ENCODE results near the gene RNGTT. TPM values are rescaled to one million over a fixed set of nuclear protein-coding genes. Genes with fewer than 3 reads are reported as not detected.

RNGTT gene
- total RNA-seq, 1 experiment from 2014 or later: 15.2 TPM

DNA sequence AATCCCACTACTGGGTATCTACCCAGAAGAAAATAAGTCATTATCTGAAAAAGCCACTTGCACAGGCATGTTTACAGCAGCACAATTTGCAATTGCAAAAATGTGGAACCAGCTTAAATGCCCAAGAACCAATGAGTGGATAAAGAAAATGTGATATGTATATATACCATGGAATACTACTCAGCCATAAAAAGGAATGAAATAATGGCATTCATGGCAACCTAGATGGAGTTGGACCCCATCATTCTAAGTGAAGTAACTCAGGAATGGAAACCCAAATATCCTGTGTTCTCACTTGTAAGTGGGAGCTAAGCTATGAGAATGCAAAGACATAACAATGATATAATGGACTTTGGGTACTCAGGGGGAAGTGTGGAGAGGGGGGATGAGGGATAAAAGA, 4.6 kb downstream of the RNGTT start:
- no peaks in the 10 kb centered on the region for H3K36me3 ChIP-seq (ENCODE audit: low read depth)
- no peak for DNase-seq
- H3K27me3 ChIP-seq (ENCODE audit: insufficient read depth, low read depth): no peaks in the 10 kb centered on the region
- H3K27ac ChIP-seq: no peak overlapping the region
- no peak overlapping the region for H3K4me2 ChIP-seq
- BruUV-seq (replicated peaks): no TSS peak
- CTCF ChIA-PET: no interaction called here
- H3K79me2 ChIP-seq (ENCODE audit: low read depth): peaks cover 74% of the 10 kb centered on the region
- H3K9me2 ChIP-seq (ENCODE audit: insufficient read depth): no peaks in the 10 kb centered on the region
- H2AFZ ChIP-seq: no peak overlapping the region
- H3F3A ChIP-seq (ENCODE audit: insufficient read depth, low read depth): no peaks in the 10 kb centered on the region
- POLR2A ChIA-PET (ENCODE audit: unreplicated experiment): no interaction called here
- H3K4me3 ChIP-seq: no peak overlapping the region
- TF ChIP-seq EZH2 (IDR thresholded peaks at IDR 0.05; ENCODE audit: low read depth) (no peak), CTCF (conservative IDR thresholded peaks at IDR 0.05) (no peak)
- intact Hi-C loops (cut with micrococcal nuclease; ENCODE audit: unreplicated experiment): no loop called here
- no peaks in the 10 kb centered on the region for H3K9me3 ChIP-seq (ENCODE audit: insufficient read depth, low read depth)
- no peaks in the 10 kb centered on the region for H3K4me1 ChIP-seq (replicated peaks; ENCODE audit: insufficient read depth)
- H4K20me1 ChIP-seq (ENCODE audit: insufficient read depth): no peaks in the 10 kb centered on the region; the same call in 1 of the 2 replicates

DNA sequence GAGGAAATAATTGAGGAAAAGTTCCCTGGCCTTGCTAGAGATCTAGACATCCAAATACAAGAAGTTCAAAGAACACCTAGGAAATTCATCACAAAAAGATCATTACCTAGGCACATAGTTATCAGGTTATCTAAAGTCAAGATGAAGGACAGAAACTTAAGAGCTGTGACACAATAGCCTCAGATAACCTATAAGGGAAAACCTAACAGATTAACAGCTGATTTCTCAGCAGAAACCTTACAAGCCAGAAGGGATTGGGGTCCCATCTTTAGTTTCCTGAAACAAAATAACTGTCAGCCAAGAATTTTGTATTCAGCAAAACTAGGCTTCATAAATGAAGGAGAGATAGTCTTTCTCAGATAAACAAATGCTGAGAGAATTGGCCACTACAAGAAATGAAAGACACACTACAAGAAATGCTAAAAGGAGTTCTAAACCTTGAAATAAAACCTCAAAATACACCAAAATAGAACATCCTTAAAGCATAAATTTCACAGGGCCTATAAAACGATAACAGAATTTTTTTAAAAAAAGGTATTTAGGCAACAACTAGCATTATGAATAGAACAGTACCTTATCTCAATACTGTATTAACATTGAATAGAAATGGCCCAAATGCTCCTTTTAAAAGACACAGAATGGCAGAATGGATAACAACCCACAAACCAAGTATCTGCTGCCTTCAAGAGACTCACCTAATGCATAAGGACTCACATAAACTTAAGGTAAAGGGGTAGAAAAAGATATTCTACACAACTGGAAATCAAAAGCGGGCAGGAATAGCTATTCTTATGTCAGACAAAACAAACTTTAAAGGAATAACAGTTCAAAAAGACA, 9.7 kb downstream of the RNGTT start:
- ChIA-PET CTCF (no interaction called here), POLR2A (ENCODE audit: unreplicated experiment) (no interaction called here)
- H3K4me3 ChIP-seq: no peak overlapping the region
- no peaks in the 10 kb centered on the region for H3K27me3 ChIP-seq (ENCODE audit: insufficient read depth, low read depth)
- H3K9me3 ChIP-seq (ENCODE audit: insufficient read depth, low read depth): no peaks in the 10 kb centered on the region
- no peaks in the 10 kb centered on the region; the same call in 1 of the 2 replicates for H4K20me1 ChIP-seq (ENCODE audit: insufficient read depth)
- DNase-seq: no peak
- no peaks in the 10 kb centered on the region for H3K36me3 ChIP-seq (ENCODE audit: low read depth)
- H3K4me2 ChIP-seq: no peak overlapping the region
- no peak overlapping the region for H3K27ac ChIP-seq
- BruUV-seq (replicated peaks): no TSS peak
- no peak overlapping the region for H2AFZ ChIP-seq
- H3K9me2 ChIP-seq (ENCODE audit: insufficient read depth): no peaks in the 10 kb centered on the region
- H3K4me1 ChIP-seq (replicated peaks; ENCODE audit: insufficient read depth): no peaks in the 10 kb centered on the region
- intact Hi-C loops (cut with micrococcal nuclease; ENCODE audit: unreplicated experiment): no loop called here
- TF ChIP-seq EZH2 (IDR thresholded peaks at IDR 0.05; ENCODE audit: low read depth): no peak
- H3F3A ChIP-seq (ENCODE audit: insufficient read depth, low read depth): no peaks in the 10 kb centered on the region
- H3K79me2 ChIP-seq (ENCODE audit: low read depth): peaks cover 47% of the 10 kb centered on the region

DNA sequence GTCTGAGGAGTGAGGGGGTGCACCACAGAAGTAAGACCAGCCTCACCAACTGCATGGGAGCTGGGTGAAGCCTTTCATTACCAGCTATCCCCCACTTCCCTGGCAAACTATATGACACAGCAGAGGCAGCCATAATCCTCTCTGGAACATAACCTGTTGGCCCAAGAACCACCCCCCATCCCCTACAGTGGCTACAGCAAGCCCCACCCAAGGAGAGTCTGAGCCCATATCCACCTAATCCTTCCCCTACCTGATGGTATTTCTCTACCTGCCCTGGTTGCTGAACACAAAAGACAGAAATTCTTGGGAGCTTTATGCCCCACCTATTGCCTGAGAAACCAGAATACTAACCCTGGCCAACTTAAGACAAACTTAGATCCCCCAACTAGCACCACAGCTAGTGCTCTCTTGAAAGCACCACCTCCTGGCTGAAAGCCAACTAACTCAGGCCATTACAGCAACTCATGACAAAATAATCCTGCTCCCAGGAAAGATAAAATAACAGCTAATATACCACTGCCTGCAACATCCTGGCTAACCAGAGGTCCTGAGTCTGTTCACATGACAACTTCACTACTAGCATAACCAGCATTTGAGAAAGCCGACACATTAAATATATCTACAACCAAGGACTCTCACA, 11.2 kb downstream of the RNGTT start:
- CTCF ChIA-PET: no interaction called here
- no peaks in the 10 kb centered on the region for H3K27me3 ChIP-seq (ENCODE audit: insufficient read depth, low read depth)
- no peak overlapping the region for H2AFZ ChIP-seq
- H3K36me3 ChIP-seq (ENCODE audit: low read depth): no peaks in the 10 kb centered on the region
- H3K4me1 ChIP-seq (replicated peaks; ENCODE audit: insufficient read depth): no peaks in the 10 kb centered on the region
- POLR2A ChIA-PET (ENCODE audit: unreplicated experiment): interaction anchor here (0.7 kb wide), 1 partner anchor 686 kb away, joined by 6 read pairs; no protein-coding TSS in a partner anchor
- H3K4me2 ChIP-seq: no peak overlapping the region
- no peaks in the 10 kb centered on the region for H4K20me1 ChIP-seq (ENCODE audit: insufficient read depth)
- no peak for DNase-seq
- BruUV-seq (replicated peaks): no TSS peak
- no peaks in the 10 kb centered on the region for H3K9me2 ChIP-seq (ENCODE audit: insufficient read depth)
- H3F3A ChIP-seq (ENCODE audit: insufficient read depth, low read depth): no peaks in the 10 kb centered on the region
- H3K4me3 ChIP-seq: no peak overlapping the region
- intact Hi-C loops (cut with micrococcal nuclease; ENCODE audit: unreplicated experiment): no loop called here
- TF ChIP-seq CTCF (conservative IDR thresholded peaks at IDR 0.05) (no peak), EZH2 (IDR thresholded peaks at IDR 0.05; ENCODE audit: low read depth) (no peak)
- H3K79me2 ChIP-seq (ENCODE audit: low read depth): peaks cover 33% of the 10 kb centered on the region
- no peaks in the 10 kb centered on the region for H3K9me3 ChIP-seq (ENCODE audit: insufficient read depth, low read depth)
- H3K27ac ChIP-seq: no peak overlapping the region
